Fibroblast of the conjunctiva (primary cell): ENCODE results near the gene SORCS2.

ENCODE experiments used
- DNase-seq: peaks from one replicate; pipeline ENCODE4 v3.0.0-alpha.2; 2010; ENCODE audit warnings: low read depth

SORCS2 gene

DNA sequence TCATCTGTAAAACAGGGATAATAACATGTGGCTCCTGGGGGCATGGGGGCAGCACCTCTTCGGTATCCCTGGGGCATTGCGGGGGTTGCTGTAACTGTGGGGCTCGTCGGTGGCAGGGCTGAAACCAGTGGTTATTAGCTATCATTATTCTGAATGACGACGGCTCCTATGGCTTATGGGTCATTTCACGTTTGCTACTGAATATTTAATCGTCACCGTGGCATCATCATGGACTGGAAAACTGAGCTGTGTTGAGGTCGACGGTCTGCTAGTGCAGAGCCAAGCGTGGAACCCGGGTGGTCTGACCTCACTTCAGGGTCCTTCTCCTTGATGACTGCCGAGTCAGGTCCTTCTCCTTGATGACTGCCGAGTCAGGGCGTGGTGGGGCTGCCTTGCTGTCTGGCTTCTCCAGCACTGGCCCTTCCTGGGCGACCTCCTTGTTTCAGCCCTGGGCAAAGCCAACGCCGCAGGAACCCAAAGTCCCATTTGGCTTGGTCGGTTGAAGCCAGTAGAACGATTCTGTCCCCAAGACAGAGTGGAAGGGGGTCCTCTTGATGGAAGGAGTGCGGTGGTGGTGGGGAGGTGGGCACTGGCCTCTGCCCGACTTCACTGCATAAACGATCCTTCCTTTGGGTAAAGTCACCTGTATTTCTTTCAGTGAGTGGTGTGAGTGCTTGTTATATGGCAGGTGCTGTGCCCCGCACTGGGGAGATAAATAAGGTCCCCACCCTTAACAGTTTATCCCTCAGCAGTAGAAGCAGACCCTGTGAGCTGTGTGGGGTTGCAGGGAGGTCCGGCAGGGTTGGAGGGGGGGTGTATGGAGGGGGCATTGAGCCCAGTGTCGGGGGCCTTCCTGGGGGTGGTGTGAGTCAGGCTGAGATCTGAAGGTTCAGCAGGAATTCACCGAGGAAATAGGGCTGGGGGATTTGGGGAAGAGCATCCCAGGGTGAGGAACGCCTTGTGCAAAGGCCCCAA lies 201.6 kb downstream of the SORCS2 start:
- DNase-seq, result no peak

DNA sequence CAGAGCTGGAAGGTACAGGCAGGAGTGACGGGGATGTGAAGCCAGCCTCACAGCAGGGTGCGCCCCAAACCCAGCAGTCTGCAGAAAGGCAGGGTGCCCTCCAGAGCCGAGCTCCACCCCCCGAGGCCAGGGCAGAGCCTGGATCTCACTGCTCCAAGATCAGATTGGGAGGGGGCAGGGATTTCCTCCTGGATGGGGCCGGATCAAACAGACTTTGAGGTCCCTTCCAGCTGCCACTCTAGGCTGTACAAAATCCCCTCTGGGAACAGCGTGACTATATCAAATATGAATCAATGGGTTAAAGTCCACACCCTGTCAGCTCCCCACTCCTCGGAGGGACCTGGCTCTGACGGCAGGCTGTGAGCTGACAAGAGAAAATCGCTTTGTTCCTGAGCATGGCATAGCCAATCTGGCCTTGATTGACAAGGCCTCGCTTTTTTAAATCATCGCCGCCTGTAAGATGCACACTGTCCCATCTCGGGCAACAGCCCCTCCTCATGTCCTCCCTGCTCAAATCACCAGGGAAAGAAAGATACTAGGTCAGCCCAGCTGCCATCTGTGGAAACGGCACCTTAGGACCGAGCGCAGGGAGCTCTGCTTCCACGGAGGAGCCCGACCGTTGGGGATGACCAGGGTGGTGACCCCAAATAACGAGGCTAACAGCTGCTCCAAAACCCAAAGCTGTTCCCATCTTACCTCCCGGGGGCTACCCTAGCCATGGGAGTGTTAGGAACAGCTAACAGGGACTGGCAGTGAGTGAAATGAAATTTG lies 202.5 kb downstream of the SORCS2 start:
- no peak for DNase-seq

DNA sequence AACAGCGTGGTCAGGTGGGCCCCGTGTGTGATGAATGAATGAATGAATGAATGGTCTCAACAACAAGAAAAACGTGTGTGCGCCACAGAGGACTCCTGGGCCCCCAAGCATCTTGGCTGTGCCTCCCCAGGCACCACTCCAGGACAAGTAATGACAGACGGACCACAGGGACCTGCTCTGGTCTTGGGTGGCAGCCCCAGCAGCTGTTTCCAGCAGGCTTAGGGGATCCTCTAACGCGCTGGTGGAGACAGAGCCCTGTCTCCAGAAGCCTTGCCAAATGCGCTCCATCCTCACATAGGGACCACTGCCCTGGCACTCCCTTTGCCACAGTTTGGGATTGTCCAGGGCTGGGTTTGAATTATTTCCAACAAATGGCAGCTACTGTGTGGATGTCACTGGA lies 203.3 kb downstream of the SORCS2 start:
- DNase-seq, result no peak

DNA sequence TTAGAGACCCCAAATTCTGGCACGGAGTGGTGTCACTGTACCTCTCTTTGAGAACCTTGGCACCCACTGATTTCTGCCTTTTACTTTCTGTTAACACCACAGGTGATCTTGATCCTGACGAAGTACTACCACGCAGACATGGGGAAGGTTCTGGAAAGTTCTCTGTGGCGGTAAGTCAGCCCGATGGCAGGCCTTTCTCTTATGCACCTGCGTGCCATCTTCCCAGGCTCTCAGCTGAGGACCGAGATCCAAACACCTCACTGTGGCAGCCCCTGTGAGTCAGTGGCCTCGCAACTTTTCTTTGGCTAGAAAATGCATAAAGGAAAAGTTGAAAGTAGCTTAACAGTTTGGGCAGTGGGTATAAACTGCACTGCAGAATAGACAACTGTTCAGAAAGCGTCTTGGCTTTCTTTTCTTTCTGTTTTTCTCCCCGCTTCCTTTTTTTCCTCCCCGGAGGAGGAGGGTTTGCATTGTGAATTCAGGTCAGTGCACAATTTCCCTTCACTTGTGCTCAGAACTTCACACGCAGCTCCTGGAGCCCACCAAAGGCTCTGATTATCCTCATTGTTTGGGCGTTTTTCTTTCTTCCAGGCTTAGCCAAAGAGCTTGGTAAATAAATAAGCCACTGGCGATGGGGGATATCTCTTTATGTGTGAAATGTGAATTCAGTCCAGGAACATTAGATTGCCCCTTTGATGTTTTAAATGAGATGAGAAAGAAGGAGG lies 204.0 kb downstream of the SORCS2 start:
- no peak for DNase-seq

DNA sequence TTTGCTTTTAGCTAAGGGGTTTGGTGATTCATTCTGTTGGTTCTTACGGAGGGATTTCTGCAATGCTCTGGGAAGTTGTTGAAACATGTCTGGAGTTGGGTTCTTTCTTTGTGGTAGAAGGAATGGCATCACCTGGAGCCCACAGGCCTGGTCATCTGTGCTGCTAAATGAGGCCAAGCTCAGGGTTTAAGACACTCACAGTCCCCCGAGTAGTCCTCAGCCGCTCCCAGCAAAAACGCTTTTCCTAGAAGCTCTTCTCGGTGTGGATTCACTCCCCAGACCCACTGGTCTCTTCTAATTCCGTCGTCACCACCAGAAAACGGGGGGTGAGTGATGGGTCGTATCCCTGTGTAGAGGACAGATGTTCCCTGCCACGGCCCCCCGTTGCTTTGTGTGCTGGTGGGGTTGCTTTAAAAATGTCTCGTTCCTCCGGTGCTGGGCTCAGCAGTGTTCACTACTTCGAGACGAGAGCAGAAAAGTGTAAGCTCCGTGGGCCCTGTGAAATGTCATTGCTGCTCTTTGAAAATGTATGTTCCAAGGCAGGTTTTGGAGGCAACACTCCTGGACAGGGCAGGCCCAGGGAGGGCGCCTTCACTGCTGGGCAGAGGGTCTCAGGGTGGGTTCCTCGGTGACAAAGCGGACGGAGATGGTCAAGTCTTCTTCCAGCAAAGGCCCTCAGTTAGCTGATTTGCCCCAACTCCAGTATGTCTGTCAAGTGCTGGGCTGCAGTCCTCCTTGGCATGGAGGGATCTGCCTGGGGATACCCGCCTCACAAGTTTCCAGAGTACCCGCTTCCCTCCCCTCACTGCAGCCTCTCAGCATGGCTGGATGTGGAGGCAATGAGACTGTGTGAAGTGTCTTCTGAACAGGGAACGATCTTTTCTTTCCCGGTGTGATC lies 205.1 kb downstream of the SORCS2 start:
- no peak for DNase-seq

DNA sequence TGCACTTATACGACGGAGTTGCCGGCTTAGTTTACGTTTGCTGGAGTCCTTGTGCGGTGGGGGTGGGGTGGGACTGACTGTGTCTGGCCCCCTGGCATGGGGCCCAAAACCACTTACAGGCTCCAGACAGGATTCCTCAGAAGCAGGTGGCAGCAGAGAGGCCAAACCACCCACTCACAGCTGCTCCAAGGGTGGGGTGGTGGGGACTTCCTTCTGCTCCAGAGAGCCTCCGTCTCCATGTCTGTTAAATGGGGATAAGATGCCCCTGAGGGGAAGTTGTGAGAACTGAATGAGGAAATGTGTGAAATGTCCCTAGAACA lies 205.7 kb downstream of the SORCS2 start:
- DNase-seq, result no peak

DNA sequence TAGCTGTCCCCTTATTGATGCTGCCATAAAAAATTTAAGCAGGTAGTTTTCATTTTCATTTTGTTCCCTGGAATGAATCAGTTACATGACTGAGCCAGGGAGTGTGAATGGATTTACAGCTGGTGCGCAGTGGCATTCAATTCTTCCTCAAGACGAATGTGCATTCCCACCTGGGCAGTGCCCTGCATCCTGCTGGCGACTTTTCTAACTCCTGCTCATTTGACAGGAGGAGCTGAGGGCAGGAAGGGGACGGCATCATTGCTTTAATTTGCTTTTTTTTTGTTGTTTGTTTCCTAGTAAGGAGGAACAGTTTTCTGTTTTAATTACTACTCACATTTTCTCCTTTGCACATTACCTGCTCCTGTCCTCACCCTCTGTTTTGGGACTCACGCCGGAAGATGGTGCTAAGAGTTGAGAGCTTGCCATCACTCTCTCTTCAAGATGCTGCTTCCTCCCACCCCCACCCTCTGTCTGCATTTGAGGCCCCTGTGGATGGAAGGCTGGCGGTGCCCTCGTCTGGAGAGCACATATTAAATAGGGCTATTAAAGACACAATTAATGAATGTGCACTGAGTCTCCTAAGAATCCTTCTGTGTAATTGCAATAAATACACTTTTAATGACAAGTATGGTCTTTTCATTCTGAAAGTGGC lies 206.6 kb downstream of the SORCS2 start:
- DNase-seq, result no peak

DNA sequence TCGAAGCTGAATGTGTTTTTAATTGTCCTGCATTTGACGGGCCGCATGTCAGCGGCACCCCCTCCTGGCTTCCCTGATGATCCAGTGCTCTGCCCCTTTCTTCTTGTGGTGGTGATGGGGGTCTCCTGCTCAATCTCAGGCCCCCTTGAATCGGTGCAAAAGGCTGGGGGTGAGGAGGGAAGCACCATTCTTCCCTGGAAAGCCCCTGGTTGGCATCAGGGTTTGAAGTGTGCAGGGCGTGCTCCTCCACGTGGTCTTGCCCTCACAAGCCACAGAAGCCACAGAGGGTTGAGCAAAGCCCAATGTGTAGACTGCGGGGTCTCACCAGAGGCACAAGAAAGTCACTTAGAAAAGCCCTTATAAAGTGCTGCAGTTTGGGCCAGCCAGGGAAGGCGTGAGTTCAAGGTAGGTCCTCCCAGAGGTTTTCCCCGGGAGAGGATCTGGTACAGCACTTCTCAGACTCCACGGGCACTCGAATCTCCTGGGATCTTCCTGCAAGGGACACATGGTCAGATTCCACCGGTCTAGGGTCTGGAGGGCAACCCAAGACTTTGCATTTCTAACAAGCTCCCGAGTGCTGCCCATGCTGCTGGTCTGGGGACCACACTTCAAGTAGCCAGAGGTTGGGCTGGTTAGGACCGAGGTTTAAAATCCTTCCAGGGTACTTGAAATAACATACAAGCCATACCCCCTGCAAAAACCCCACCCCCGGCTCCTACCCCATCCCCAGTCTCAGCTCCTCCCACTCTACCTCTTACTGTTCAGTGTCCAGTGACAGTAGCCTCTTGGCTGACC lies 207.3 kb downstream of the SORCS2 start:
- no peak for DNase-seq

DNA sequence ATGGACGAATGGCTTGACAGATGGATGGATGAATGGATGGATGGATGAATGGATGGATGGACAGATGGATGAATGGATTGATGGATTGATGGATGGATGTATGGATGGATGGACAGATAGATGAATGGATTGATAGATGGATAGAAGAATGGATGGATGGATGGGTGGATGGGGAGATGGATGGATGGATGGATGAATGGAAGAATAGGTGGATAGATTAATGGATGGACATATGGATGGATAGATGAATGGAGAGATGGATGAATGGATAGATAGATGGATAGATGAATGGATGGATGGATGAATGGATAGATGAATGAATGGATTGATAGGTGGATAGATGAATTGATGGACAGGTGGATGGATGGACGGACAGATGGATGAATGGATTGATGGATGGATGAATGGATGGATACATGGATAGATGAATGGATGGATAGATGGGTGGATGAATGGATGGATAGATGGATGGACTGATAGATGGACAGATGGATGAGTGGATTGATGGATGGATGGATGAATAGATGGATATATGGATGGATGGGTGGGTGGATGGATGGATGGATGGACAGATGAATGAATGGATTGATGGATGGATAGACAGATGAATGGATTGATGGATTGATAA lies 208.4 kb downstream of the SORCS2 start:
- DNase-seq, result no peak

DNA sequence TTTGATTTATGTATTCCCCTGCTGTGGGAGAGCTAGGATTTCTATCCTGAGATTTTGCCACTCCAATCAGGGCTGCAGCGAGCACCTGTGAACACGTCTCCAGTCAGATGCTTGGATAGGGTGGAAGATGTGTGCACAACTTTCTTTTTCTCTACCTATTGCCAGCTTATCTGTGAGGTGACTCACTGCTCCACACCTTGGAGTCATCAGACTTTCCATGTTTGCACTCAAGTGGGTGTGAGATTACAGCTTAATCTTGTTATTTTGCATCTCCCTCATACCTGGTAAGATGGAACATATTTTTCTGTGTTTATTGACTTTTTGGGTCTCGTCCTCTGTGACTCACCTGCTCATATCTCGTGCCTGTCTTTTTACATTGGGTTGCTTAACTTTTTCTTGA lies 210.2 kb downstream of the SORCS2 start:
- DNase-seq, result no peak

DNA sequence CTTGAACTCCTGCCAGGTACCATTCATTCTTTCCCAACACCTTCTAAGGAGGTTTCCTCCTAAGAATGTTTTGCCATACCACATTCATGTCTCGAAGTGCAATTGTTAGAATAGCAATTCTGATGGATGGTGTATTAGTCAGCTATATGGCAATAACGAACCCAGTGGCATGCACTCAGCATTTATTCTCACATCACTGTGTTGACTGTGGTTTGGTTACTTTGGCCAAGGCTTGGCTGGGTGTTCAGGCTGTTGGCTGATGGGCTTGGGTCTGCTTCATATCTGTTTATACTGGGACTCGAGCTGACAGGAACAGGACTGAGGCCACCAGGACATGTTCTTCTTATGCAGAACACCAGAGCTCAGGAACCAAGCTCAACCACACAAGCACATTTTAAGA lies 210.7 kb downstream of the SORCS2 start:
- DNase-seq, result no peak

DNA sequence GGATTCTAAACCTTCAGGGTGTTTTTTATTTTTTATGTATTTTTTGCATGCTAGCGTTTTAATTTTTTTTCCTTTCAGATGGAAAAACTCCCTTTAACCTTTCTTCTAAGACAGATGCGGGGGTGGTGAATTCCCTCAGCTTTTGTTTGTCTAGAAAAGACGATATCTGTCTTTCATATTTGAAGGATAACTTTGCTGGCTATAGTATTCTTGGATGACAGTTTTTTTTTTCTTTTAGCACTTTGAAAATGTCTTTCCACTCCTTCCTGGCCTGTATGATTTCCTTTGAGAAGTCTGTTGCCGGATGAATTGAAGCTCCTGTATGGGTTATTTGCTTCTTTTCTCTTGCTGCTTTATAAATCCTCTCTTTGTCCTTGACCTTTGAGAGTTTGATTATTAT lies 215.8 kb downstream of the SORCS2 start:
- DNase-seq, result no peak

DNA sequence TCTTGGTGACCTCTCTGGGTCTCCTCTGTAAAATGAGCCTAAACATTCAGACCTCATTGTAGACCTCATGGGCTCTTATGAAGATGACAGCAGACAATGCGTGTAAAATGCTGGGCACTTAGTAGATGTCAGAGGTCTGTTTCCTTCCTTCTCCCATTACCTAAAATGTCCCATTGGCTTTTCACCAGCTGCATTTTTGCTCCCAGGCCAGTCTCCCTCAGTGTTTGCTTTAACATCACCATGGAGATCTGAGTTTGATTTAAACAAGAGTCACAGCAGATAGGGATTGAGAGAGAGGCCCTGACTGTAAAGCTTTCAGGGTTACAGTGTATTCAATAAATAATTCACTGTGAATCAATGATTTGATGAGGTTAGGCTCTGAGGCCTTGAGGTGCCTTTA lies 218.1 kb downstream of the SORCS2 start:
- DNase-seq, result no peak

DNA sequence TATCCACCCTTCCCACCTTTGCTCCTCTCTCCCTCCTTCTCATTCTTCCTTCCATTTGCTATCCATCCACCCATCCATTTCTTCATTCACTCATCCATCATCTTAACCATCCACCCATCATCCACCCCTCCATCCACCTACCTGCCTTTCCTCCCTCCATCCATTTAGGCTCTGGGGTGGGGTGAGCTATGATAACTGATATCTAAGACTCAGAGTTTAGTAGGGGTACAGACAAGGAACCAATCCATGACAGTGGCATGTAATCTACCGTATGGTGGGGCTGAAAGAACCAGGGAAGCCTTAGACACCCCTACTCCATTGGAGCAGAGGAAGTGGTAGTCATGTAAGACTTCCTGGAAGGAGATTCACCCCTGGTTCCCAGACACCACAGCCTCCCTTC lies 219.2 kb downstream of the SORCS2 start:
- no peak for DNase-seq

DNA sequence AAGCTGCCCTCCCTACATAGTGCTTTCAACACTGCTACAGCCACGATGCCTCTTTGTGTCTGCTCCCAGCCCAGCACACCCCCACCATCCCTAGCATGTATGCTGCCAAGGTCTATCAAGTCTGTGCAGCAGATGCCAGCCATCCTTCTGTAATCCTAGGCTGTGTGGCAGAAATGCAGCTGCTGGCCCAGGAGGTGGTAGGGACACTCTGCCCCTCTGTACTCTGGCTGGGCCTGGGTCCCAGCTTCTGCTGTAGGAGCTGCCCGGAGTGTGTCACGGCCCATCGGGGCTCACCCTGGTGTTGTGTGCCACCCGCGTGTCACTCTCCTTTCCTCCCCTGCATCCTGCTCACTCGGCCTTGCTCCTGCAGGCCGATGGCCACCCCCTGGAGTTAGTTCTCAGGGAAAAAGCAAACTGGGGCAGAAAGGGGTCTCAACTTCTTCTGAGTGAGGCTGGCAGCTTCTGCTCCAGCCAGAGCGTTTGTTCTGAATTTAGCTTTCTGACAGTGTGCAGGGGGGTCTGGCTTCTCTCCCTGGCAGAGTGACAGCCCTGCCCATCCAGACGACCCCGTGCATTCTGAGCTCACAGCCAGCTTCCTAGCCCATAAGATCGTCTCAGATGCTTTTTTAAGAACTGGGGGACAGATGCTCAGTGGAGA lies 219.7 kb downstream of the SORCS2 start:
- DNase-seq, result no peak

DNA sequence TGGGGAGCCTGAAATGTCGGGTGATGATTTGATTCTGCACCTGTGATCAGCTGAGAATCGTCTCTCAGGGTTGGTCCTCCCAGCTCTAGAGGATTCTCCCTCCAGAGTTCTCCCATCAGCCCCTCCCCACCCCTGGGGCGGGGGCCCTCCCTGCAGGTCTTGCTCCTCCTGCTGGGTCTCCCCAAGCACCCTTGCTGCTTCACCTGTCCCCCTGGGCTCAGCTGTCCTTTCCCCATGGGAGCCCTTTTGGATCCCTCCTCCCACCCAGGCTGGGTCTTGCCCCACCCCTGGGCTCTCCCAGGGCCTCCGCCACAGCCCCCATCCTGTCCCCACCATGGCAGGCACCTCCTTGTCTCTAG lies 220.2 kb downstream of the SORCS2 start:
- no peak for DNase-seq

DNA sequence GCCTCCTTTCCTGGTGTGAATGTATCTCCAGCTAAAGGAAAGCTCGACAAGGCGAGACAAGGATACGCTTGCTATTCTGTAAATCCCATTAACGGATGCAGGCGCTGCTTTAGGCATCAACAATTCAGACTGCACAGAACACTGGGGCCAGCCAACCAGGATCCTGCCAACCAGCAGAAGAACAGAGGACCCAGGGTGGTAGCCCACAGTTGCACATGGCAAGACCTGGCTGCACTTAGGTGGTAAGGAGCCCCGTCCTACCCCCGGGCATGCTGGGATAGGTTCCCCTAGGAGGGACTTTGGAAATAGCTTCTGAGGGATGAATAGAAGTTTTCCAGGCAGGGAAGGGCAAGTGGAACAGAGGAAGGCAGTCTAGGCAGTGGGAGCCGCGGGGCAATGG lies 221.7 kb downstream of the SORCS2 start:
- DNase-seq, result no peak

DNA sequence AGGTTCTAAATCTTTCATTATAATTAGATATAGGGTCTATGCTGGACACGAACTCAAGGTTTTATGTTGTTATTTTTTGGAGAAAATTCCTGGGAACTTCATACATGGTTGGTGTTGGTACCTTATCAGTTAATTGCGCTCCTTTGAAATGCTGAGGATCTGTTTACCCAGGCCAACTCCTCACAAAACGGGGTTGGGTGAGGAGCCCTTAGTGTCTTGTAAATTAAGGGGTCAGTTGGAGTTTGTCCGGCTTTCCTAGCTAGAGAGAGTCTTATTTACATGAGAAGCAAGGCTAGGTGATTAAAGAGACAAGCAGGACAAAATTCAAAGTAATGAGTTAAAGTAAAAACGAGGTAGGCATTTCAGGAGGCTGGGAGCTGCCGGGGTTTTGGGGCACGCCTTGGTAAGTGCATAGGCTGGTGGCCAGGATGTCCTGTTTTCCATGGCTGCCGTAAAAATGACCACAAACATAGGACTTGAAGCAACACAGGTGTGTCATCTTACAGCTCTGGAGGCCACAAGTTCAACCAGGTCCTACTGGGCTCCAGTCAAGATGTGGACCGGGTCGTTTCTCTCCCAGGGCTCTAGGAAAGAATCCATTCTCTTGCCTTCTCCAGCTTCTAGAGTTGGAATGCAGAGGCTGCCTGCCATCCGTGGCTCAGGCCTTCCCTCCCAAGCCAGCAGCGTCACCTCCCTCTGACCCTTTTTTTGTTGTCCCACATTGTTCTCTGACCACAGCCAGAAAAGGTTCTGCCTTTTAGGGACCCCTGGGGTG lies 222.6 kb downstream of the SORCS2 start:
- DNase-seq, result no peak
